Measurements from ENCODE around the gene SIK3.

Gene SIK3

DNA sequence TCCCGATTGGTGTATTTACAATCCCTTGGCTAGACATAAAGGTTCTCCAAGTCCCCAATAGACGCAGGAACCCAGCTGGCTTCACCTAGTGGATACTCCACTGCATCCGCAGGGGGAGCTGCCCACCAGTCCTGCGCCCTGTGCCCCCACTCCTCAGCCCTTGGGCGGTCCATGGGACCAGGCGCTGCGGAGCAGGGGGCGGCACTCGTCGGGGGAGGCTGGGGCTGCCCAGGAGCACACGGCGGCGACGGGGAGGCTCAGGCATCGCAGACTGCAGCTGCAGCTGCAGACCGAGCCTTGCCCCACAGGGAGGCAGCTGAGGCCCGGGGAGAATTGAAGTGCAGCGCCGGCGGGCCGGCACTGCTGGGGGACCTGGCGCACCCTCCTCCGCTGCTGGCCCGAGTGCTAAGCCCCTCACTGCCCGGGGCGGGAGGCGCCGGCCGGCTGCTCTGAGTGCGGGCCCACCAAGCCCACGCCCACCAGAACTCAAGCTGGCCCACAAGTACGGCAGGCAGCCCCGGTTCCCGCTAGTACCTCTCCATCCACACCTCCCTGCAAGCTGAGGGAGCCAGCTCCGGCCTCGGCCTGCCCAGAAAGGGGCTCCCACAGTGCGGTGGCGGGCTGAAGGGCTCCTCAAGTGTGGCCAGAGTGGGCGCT lies 12.2 kb upstream of the SIK3 start:
- no peak for DNase-seq (ENCODE audit: low spot score)

DNA sequence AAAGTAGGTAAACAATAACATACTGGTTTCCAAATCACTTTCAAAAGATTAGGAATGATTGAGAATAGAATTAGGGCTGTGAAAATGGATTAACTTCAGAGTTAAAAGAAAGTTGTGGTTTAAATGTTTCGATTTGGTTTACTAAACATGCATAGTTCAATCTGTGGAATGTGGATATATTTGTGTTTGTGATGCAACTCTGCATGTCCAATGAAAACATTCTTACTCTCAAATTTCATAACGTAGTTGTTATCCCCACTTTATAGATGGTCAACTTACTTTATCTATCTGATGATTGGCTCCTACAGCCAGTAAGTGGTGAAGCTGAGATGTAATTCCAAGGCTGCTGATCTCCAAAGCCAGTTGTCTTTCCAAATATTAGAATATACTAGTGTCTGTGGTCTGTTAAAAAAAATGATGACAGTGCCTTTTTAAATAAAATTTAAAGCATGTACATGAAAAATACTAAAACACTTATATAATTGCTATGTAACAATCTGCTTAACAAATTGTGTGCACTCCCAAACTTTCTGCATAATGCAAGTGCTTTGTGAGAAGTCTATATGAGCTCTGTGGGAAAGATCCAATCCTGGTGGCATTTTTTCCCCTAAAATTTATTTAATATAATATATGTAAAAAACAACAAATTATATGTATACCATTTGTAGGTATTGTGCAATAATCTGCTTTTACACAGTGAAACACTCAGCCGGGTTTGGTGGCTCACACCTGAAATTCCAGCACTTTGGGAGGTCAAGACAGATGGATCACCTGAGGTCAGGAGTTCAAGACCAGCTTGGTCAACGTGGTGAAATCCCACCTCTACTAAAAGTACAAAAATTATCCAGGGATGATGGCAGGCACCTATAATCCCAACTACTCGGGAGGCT lies 9.7 kb upstream of the SIK3 start:
- peak; percentile 25 for DNase-seq (ENCODE audit: low spot score)

DNA sequence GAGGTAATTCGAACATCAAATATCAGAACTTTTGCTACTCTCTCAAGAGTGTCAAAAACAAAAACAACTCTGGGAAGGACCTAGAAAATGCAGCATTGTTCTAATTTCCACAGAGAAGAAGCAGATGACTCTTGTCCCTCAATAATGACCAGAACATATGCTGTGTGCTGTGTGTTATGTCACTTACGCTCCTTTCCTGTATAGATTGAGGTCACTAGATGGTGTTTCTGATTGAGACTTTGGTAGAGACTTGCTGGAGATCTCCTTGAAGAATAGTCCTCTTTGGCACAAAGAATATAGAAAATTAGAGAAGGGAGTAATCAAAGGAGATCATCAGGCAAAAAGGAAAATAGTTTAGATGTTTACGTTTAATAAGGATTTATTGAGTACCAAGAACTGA lies 2.3 kb upstream of the SIK3 start:
- no peak for DNase-seq (ENCODE audit: low spot score)

DNA sequence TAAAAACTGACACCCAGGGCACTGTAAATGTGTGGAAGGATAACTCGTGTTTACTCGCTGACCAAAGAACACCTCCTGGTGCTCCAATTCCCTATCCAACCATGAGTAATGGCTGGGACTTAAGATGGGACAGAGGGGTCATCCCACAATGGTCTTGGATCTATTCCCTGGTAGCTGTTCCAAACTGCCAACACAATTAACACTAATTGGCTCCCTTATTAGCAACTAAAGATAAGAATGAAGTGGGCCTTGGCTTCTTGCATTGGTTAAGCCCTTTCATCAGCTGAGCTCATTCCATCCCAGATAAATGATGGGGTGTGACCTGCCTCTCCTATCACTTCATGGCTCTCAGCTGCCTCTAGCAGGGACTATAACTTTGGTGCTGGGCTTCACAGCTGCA lies 1.5 kb upstream of the SIK3 start:
- DNase-seq (ENCODE audit: low spot score): no peak

DNA sequence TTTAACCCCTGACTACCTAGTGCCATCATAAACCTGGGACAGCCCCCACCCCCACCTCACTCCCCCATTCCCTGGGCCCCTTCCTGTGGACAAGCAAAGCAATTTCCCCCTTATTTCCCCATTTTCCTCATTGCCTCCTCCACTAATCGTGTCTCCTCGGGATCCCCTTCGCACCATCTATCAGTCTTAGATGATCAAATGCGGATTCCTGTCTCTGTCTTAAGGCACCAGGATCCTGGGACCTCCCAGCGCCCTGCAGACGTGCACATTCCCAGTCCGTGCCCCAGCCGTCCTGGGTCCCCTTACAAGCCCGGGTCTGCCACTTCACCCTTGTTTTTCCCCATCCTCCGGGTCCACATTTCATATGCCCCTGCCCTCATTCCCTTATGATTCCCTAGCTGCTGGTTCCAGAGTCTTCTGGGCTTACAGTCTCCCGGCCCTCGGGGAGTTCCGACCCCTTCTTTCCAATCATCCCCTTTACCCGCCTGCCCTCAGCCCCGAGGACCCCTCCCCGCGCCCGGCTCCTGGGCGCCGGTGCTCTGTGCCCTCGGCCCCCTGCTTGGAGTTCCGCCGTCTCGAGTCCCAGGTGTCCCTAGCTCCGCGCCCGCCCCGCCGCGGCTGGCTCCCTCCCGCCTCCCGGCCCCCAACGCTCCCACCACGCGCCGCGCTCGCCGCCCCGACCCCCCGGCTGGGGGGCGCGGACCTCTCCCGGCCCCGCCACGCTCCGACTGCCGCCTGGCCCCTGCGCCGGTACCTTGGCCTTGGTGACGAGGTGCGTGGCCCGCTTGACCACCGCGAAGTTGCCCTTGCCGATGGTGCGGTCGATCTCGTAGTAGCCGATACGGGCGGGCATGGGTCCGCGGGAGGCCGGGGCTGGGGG lies 599 bp downstream of the SIK3 start:
- DNase-seq (ENCODE audit: low spot score): peak; percentile 46

DNA sequence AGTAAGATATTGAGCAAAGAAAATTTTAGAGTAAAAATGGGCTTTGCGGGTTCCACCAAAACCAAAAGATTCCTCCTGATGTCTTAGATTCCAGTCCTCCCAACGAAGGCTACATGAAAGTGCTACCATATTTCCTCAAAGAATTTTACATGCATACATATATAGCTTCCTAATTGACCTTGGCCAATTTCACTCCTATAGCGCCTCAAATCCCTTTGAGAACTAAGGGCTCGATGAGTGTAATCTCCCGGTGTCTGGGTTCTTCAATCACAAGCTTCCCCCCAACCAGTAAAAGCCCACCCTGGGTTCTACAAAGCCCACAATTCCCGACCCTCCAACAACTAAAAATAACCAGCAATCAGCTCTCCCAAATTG lies 1.2 kb downstream of the SIK3 start:
- no peak for DNase-seq (ENCODE audit: low spot score)

DNA sequence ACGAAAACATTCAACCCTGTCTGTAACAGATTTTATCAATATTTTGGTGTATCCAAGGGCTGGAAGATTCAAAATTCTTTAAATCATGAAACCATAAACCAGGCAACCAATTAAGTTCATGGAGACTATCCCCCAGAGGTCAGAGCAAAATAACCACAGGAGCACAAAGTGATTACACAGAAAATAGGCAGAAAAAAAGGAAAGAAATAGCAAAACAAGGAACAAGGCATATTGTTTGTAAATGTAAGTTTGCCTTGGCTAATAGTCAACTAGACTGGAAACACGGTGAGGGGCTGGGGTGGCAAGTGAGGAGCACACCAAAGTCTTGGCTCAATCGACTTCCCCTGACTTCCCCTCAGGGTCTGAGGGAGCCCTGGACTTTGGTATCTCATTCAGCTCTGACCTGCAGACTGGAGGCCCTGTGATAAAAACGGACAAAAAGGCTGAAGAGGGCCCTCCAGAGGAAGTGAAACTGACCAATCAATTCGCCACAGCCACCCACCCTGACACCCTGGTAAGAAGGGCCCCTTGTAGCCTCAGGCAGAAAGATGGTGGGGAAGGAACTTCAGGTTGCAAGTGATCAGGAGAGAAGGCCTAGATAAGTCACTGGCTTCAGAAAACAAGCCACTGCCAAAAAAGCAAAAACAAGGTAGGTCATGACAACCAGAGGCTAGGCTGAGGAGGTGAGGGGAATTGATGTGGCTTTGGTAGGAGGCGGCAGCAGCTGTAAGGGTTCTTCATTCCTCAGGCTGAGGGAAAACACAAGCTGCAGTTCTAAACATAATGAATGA lies 1.8 kb downstream of the SIK3 start:
- peak; percentile 11 for DNase-seq (ENCODE audit: low spot score)

DNA sequence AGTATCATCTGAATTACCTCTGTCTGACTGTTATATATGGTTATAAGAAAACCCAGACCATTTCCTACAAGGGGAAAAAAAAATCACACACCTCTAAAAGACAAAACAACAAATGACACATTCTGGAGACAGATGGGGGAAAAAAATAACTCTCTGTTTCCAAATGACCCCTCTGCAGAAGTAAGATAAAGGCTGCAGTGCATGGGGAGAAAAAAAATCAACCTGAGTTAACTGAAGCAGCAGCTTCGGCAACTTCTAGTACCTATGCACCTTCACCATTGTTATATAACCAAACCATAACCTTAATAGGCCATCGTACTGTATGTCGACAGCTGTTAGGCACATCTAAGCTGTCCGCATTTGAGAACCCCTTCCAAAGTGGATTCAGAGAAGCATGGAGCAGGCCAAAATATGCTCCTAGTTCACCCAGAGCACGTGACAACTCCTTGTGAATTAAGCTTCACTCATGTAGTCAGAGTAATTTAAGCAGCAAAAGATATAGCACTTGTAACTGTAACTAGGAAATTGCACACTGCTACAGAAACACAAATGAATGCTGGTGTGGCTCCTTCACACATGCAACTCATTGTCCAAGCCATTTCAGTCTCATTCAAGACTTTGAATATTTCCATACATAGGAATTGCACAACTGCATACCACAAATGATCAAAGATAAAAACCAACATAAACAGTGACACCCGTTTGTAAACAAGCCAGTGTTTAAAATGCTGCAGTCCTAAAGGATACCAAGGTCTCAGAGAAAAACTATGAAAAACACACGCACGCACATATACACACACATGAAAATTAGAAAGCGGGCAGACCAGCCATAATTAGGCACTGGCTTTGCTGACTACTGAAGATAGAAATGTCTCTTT lies 2.7 kb downstream of the SIK3 start:
- DNase-seq (ENCODE audit: low spot score): peak; percentile 33

DNA sequence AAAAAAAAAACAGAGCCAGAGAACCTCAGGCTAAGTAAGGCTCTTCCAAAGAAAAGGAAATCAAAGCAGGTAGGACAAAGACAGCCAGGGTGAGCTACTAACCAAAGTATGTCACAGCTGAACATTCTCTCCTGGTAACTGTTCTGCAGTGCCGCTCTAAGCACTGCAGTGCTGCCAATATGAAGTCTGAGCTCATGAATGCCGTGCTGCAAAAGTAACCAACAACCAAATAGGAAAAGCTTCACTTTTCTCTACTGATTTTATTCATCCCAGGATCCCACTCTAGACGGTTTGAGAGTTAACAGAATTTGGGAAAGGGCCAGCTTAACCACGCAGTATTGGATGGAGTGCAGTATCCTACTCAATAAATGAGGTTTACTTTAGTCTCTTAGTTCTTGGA lies 3.5 kb downstream of the SIK3 start:
- peak; percentile 51 for DNase-seq (ENCODE audit: low spot score)

DNA sequence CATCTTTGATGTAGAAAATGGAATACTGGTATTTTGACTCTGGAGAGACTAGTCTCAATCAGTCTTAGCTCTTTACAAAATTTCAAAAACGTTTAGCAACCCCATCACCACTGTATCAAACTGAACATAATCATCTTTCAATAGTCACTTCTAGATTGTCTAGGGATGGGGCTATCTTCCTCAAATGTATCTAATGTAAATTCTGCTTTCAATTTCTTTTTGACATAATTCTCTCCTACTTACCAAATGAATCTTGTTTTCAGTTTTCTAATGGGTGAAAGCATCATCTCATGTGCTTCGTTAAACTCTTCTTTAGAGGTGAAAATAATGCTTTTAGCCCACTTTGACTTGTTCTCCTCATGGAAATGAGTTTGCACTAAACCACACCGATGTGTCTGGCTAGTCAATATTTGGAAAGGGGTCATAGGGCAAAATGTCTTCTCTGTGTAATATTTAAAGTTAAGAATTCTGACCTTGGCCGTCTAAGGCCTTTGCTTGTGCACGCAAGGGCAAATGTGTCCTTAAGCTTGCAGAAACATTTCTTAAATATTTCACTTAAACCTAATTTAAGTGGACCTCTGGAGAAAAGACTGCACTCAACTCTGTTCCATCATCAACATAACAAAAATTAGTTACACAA lies 5.2 kb downstream of the SIK3 start:
- DNase-seq (ENCODE audit: low spot score): no peak

DNA sequence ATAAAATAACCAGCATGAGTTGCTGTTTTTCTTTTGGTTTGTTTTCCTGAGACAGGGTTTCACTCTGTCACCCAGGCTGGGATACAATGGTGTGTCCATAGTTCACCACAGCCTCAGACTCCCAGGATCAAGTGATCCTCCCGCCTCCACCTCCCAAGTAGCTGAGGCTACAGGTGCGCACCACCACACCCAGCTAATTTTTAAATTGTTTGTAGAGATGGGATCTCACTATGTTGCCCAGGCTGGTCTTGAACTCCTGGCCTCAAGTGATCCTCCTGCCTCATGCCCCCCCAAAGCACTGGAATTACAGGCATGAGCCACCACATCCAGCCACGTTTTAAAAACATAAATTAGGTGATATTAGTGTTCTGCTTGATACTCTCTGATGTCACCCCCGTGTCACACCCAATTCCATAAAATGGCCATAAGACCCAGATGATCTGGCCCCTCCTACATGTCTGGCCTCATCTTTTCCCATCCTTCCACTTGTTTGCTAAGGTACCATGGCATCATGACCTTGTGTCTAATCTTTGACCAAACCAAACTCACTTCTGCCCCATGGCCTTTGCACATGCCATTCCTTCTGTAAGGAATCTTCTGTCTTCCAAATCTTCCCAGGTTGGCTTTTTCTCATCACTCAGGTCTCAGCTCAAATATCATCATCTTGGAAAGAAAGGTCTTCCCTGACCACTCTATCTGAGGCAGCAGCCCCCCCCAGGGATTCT lies 6.3 kb downstream of the SIK3 start:
- no peak for DNase-seq (ENCODE audit: low spot score)

DNA sequence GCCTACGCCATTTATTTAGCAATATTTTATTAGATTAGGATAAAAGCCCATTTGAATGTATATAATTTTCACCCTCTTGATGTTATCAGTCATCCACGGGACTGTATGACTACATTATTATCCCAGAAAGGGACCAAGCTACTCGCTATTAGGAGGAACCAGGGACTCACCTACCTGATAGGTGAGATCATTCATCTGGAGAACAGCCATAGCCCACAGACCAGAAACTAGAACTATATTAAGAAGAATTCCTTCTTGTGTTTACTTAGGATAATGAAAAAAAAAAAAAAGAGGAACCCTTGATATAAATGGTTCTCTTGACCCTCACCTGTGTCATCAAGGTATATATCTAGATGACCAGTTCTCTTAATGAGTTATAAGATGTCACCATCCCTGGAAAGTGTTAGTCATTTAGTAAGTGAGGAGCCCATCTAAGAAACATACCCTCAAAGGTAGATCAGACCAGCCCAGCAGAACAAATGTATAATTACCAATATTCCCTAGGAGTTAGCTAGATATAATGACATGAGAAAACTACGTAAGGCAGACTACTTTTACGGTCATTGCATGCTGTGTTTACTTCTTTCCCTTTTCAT lies 8.0 kb downstream of the SIK3 start:
- no peak for DNase-seq (ENCODE audit: low spot score)

DNA sequence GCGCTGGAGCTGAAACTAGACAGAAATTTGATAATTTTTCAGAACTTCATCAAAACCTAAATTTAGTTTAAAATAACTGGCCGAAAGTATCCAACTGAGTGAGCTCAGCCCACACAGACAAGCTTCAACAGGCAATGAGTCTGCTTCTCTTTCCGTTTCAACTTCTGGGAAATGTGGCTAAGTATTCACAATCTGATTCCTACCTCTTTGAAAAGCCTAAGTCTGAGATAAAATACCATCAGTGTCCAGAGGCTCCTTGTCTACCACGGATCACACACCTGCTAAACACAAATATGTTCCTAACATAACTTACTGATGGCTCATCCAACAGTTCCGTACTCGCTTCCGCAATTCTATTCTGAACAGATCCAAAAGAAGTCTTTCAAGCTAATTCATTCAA lies 8.5 kb downstream of the SIK3 start:
- DNase-seq (ENCODE audit: low spot score): no peak

DNA sequence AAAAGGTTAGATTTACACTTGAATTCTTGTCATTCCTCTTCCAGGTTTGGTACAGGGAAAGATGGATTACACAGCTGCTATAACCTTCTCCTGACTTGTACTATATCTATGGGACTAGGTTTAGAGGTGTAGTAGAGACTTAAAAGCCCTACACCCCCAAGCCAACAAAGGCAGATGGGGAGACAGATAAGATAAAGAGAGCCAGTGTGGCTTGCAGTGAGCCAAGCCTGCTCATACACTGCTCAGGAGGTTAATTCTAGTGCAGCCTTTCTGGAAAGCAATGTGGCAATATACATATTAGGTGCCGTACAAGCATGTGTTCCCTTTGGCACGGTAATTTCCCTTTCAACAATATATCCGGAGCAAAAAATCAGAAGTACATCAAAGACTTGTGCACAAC lies 10.8 kb downstream of the SIK3 start:
- DNase-seq (ENCODE audit: low spot score): no peak

DNA sequence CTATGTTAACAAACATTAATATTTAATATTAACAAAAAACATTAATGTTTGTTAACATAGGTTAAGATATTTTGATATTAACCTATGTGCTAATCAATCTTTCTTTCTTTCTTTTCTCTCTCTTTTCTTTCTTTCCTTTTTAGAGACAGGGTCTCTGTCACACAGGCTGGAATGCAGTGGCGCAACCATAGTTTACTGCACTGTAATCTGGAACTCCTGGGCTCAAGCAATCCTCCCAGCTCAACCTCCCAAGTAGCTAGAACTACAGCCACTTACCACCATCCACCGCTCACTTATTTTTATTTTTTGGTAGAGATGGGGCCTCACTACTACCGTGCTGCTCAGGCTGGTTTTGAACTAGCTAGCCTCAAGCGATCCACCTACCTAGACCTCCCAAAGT lies 13.2 kb downstream of the SIK3 start:
- no peak for DNase-seq (ENCODE audit: low spot score)

DNA sequence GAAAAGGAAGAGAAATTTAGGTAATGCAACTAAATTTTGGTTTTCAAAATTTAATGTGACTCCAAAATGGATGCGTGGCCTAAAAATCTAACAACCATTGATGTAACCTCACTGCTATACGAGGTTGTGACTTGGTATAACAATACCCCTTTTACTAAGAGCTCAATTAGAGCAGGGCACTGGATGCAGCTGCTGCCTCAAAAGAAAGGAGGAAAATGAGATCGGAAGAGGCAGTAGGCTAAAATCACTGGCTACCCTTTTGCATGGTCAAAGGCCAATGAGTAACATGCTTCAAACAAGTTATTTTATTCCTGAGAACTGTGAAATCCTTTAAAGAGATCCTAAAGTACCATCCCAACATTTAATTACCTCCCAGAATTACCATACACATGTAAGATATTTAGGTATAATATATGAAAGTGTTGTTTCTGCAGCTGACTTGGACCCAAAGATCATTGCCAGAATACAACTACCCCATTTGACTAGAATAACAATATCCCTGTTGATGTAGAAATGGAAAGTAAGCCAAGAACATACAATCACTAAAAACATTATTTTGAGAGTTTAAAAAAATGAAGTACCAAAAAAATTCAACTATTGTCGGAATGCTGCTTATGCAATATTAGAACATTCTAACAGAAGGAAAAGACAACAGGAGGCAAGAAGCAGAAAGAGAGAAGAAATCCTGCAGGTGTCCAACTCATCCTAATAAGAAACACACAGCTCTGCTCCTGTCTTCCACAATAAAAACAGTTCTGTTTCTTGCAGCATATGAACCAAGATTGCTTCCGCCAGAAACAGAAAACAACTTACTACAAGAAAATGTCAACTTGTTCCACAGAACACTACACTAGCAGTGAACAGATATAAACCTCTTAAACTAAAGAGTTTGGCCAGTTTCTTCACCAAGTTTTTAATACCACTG lies 15.0 kb downstream of the SIK3 start:
- DNase-seq (ENCODE audit: low spot score): peak; percentile 19

DNA sequence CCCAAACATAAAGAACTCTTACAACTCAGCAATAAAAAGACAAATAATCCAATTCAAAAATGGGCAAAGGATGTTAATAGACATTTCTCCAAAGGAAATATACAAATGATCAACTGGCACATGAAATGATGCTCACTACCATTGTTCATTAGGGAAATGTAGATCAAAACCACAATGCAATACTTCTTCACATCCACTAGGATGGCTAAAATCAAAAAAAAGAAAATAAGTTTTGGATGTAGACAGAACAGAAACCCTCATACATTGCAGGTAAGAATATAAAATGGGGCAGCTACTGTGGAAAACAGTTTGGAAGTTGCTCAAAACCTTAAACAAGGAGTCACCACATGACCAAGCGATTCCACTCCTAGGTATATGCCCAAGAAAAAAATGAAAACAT lies 16.3 kb downstream of the SIK3 start:
- no peak for DNase-seq (ENCODE audit: low spot score)

DNA sequence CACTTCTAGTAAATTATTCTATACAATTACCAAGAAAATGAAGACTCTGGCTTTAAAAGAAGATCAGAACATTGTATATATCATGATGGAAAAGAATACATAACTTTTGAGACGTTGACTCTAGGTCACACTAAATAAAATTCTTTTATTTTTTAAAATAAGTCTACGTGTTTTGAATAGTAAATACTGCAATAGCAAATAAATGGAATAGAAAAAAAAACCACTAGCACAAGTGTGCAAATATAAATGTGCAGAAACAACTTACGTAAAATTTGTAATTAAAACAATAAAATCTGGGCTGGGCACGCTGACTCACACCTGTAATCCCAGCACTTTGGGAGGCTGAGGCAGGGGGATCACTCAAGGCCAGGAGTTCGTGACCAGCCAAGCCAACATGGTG lies 17.9 kb downstream of the SIK3 start:
- no peak for DNase-seq (ENCODE audit: low spot score)
